ENCODE results near the gene KRTAP10-8.

- no peak for TF ChIP-seq ZNF274 (IDR thresholded peaks at IDR 0.05; ENCODE audit: low read depth, low read length)
- TF ChIP-seq YY1 (IDR thresholded peaks at IDR 0.05; ENCODE audit: insufficient read depth, insufficient read length) = no peak
- no peak for TF ChIP-seq SUZ12 (IDR thresholded peaks at IDR 0.05; ENCODE audit: extremely low read depth, insufficient read depth, insufficient read length)
Observed at GRCh38 chr21:44658541-44658910, 46.6 kb downstream of the KRTAP10-8 start.

Data from NT2/D1 (cell line).